Nucleus accumbens (tissue), 56 donors: Measurements from ENCODE around the gene RHCE.
"Not testable (repeated sequence)": the region's sequence is repeated elsewhere in the genome, so short reads cannot be mapped to it uniquely, and the experiment has no call there.

Experiments used
- DNase-seq, 56 donors: peaks; one replicate each; lab custom pipeline; 2025; lab: John Stamatoyannopoulos, UW

RHCE gene

DNA sequence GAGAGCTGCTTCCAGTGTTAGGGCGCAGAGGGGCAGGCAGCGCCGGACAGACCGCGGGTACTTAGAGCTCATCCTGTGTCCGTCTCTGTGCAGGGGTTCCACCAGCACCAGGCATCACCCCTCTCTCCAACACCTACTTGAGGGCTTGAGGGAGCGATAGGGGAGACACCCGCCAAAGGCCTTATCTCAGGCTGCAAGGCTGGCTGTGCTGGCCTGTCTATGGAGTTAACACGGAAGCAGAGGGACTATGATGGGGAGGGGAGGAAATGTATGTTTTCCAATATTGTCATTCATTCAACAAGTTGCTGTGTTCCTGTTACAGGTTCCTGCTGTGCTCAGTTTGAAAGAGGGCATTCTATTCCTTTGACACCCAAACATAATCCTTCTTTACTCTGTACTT, at the start of gene RHCE:
RHCE (minus strand) TSS at position 111 of the 400 bp plus-strand sequence; CDS start at position 72, 39 bp downstream.
- not testable (repeated sequence) for DNase-seq

DNA sequence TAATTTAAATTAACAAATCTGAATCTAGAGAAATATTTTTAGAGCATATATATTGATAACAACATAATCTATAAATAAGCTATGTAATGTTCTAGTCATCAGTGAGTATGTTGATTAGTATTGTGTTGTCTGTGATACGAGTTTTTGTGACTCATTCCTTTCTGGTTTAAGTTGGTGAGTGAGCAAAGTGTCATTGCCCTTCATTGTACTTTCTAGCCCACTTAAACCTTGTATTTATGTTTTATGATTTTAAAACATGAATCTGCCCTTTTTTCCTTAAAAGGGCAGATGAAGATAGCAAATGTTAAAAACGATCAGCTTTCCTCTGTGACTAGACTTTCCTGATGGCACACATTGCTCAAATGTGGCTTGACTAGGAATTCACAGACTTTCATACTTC, 48.6 kb upstream of the RHCE start:
- DNase-seq = no peak

DNA sequence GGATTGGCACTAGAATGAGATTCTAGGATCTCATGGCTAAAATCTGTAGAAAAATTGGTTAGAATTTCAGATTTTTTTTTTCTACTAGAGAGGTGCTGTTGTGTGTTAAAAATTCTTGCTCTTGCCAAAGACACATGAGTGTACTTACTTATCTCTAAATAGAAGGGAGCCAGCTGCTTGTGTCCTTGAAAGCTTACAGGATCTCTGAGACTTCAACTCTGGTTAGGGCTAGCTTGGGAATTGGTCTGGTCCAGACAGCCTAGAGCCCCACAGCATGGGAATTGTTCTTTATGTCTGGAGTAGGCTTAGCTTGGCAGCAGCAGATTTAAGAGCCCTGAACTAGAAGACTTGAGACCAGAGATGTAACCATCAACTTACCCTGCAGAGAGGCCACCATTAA, 47.4 kb upstream of the RHCE start:
- no peak for DNase-seq

GRCh38 chr1:25467616-25468015, 47.0 kb upstream of the RHCE start:
- DNase-seq = no peak

- no peak for DNase-seq
Observed at GRCh38 chr1:25467193-25467592, 46.6 kb upstream of the RHCE start.

DNA sequence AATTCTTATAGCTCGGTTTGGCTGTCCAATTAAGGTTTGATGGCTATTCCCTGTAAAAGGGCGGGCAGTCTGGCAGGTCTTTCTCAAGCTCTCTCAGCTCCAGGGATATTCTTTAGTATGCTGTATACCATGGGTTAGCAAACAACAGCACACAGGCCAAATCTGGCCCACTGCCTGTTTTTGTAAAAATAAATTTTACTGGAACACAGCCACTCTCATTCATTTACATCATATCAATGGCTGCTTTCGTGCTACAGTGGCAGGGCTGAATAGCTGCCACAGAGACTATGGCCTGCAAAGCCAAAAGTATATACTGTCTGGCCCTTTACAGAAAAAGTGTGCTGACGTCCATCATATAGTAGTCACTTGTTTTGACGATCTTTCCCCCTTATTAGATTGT, 42.1 kb upstream of the RHCE start:
- no peak for DNase-seq

DNA sequence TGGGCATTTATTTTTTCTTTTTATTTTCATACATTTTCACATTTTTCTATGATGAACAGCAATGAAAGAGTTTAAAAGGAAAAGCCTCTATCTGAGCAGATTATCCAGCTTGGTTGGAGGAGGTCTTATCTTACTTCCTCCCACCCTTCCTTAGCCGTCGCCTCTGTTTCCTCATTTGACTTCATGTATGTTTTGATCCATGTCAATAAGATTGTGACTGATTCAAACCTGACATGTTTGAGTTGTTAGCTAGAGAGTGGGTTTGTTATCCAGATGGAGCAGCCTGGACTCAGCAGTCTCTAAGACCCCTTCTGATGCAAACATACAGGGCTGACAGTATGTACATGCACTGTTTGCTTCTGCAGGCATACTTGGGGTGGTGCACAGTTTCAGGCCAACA, 41.2 kb upstream of the RHCE start:
- DNase-seq = no peak

- DNase-seq = not testable (repeated sequence)
Observed at GRCh38 chr1:25460816-25461215, 40.2 kb upstream of the RHCE start.

DNA sequence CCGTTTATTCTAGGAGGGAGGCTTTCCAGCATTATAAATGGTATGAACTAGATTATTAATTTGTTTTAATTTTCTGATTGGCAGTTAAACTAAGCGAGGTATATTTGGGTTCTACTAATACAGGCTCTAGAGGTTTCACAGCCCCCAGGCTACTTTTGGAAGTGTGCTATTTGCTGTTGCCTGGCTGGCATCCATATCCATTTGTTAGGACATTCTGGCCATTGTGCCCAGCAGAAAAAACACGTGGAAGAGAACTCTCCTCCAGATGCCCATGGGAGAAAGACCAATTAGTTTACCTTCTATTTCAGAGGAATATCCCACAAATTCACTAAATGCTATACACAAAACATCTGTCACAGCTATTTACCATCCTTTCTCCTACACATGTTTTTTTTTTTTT, 39.4 kb upstream of the RHCE start:
- no peak for DNase-seq

GRCh38 chr1:25458541-25459298, 38.1 kb upstream of the RHCE start:
- DNase-seq = no peak

DNA sequence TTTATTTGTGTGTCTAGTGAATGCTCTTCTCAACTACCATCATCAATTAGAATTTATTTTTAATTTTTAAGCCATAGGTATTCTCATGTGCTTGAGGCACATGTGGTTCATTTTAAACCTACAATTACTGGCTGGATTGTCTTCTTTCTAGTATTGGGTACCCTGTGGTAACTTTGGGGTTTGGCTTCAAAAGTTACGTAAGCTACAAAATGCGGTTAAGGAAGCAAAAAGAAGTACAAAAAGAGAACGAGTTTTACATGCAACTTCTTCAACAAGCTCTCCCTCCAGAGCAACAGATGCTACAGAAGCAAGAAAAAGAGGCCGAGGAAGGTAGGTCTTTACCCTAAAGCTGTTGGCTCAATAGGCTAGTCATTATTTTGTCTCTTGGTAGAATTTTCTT, 35.9 kb upstream of the RHCE start:
- no peak for DNase-seq

GRCh38 chr1:25451908-25452307, 31.3 kb upstream of the RHCE start:
- no peak for DNase-seq

GRCh38 chr1:25450891-25451290, 30.3 kb upstream of the RHCE start:
- no peak for DNase-seq

DNA sequence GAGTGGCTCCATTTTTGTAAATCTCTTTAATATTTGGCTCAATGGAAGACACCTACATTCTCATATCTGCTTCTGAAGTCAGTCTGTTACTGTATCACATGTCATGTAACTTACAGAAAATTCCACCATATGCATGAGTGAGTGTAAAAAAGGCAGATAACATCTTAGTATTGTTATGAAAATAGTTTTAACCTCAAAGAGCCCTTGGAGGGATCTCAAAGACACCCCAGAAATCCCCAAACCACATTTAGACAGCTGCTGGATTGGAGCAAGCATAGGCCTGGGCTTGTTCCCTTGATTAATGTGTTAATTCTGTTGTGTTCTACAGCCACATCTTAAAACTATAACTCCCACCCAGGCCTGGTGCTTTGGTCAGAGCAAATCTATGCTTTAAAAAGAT, 26.9 kb upstream of the RHCE start:
- DNase-seq = no peak

DNA sequence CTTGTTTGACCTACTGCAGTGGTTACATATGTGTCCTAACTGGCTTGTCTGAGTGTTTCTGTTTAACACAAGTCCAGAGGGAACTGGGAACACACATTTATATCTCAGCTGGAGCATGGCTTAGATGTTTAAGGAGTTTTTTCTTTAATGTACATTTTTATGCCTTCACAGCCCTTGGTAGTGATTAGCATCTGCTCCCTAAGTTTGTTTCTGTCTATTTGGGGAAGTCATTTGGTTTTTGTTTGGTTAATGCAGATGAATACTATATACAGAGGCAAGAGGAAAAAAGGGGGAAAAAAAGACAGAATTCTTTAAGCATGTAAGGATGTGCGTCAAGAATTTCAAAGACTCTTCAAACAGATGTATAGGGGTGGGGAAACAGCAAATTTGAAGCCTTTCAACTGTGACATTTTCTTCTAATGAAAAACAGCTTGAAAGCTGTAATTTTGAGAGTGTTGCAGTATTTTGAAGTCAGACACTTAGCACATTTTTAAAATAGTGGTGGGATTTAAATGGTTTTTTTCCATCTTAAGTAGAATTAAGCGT, 25.4 kb upstream of the RHCE start:
- DNase-seq = no peak

DNA sequence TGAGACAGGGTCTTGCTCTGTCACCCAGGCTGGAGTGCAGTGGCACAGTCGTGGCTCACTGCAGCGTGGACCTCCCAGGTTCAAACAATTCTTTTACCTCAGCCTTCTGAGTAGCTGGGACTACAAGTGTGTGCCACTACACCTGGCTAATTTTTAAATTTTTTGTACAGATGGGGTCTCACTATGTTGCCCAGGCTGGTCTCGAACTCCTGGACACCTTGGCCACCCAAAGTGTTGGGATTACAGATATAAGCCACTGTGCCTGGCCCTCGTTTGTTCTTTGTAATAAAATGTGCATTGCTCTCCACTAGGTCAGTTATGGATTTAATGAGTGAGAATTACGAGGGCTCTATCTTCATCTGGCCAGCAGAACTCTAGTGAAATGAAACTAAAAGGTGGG, 24.0 kb upstream of the RHCE start:
- DNase-seq = not testable (repeated sequence)

DNA sequence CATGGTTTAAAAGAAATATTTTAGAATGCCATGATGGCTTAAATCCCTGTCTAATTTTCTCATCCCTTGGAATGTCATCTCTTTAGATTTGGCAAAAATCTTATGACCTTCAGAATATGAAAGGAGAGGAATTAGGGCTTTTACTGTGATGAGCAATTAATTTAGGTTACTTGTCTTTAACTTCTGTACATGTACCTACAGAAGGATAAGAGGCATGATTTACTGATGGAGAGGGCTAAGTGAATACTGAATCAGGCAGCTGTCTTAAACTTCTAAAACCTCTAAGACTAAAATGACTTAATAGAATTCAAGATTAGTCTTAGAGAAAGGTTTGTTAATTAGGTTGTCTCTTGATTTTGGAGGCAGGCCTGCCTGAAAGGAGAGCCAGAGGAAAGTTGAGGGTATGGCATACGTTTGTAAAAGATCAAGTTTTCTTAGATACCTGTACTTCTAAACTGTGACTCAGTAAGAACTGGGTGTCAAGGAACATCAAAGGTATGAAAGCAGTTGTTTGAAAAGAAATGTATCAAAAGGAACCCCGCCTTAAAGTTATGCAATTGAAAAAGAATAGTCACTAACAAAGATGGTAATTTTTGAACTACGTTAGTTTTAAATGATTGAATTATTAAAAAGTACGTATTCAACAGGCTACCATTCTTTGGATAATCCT, 22.5 kb upstream of the RHCE start:
- DNase-seq = no peak

DNA sequence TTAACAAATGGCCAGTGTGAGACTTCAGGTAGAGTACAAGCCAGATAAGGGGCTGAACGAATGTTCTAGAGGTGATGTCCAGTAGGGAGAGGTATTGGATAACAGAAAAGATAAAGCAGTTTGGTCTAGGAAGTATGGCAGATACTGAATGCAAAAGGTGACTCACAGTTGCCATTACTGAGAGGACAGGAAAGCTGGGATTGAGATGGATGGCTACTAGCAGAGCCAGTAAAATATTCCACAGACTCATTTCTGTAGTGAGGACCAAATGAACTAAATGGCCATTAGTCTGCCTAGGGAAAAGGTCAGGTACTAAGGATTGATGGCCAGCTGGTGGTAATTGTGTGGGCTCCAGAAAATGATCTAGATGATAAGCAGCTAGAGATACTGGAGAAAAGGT, 21.6 kb upstream of the RHCE start:
- DNase-seq = no peak

GRCh38 chr1:25439287-25439686, 18.7 kb upstream of the RHCE start:
- no peak for DNase-seq

DNA sequence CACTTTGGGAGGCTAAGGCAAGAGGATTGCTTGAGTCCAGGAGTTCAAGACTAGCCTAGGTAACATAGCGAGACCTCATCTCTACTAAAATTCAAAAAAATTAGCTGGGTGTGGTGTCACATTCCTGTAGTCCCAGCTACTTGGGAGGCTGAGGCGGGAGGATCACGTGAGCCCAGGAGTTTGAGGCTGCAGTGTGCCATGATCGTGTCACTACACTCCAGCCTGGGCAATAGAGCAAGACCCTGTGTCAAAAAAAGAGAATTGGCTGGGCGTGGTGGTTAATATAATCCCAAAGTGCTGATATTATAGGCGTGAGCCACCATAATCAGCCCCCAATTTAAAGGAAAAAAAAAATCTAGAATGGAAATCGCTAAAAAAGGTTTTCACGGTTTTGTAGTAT, 17.0 kb upstream of the RHCE start:
- no peak for DNase-seq

- no peak for DNase-seq
Observed at GRCh38 chr1:25435397-25436108, 14.9 kb upstream of the RHCE start.
